PC-3 (cell line): ENCODE data around the gene DENND4C.

Source experiments
- EZH2 ChIP-seq: fragments of 300-600 bp; sonication (generic); IDR thresholded peaks from one replicate; pipeline ENCODE4 v1.6.1; 2017; ENCODE audit warnings: antibody characterized with exemption, mild to moderate bottlenecking, low read length; ENCODE audit not compliant: unreplicated experiment
- EZH2phosphoT487 ChIP-seq: fragments of 300-600 bp; sonication (generic); IDR thresholded peaks from 2 replicates; pipeline ENCODE4 v1.6.1; 2018; ENCODE audit warnings: mild to moderate bottlenecking, antibody characterized with exemption, low read length, borderline replicate concordance
- TF ChIP-seq, protein P1 (sequence below): fragments of 300-600 bp; sonication (generic); conservative IDR thresholded peaks from 2 replicates; pipeline ENCODE4 v1.5.1; 2017; ENCODE audit warnings: antibody characterized with exemption, low read depth, mild to moderate bottlenecking, low read length

DNA sequence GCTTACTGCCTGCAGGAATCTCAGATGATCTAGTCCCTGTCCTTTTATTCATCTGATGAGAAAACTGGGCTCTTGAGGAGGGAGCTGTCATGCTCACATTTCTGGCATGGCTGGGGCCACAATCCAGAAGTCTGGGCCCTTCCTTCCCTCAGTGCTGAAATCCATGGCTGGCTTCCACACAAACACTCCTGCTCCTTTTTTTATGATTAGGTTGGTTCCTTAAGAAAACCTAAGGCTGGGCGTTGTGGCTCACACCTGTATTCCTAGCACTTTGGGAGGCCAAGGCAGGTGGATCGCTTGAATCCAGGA is 179.7 kb downstream of the DENND4C start:
- TF ChIP-seq, protein P1, sequence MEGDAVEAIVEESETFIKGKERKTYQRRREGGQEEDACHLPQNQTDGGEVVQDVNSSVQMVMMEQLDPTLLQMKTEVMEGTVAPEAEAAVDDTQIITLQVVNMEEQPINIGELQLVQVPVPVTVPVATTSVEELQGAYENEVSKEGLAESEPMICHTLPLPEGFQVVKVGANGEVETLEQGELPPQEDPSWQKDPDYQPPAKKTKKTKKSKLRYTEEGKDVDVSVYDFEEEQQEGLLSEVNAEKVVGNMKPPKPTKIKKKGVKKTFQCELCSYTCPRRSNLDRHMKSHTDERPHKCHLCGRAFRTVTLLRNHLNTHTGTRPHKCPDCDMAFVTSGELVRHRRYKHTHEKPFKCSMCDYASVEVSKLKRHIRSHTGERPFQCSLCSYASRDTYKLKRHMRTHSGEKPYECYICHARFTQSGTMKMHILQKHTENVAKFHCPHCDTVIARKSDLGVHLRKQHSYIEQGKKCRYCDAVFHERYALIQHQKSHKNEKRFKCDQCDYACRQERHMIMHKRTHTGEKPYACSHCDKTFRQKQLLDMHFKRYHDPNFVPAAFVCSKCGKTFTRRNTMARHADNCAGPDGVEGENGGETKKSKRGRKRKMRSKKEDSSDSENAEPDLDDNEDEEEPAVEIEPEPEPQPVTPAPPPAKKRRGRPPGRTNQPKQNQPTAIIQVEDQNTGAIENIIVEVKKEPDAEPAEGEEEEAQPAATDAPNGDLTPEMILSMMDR: no peak
- TF ChIP-seq EZH2 (no peak), EZH2phosphoT487 (no peak)
